Thoracic aorta (tissue), 2 donors: ENCODE data around the gene SLC44A5. TPM values are rescaled to one million over a fixed set of nuclear protein-coding genes. Genes with fewer than 3 reads are reported as not detected.

Experiments used
- ATAC-seq: fragments of 150-250 bp; one replicate; pipeline ENCODE4 v1.8.0; 2017; ENCODE audit warnings: low read depth; ENCODE audit not compliant: insufficient number of reproducible peaks, low FRiP score
- DNase-seq: peaks from one replicate; pipeline ENCODE4 v3.0.0-alpha.2; 2020; ENCODE audit warnings: low spot score
- H3K27ac ChIP-seq, 2 donors: fragments of 200-600 bp; sonication (generic); 1 replicate in 1 of 2; 2 replicates in 1 of 2; pipeline ENCODE4 v1.5.1; 2016; ENCODE audit warnings: mild to moderate bottlenecking in 2 of 2, moderate library complexity in 2 of 2
- H3K27me3 ChIP-seq: fragments of 200-600 bp; sonication (generic); replicated peaks from 2 replicates; pipeline ENCODE4 v1.6.0; 2016; ENCODE audit warnings: mild to moderate bottlenecking; ENCODE audit not compliant: insufficient read depth
- H3K36me3 ChIP-seq: fragments of 200-600 bp; sonication (generic); one replicate; pipeline ENCODE4 v1.5.1; 2016
- H3K4me1 ChIP-seq, 2 donors: fragments of 200-600 bp; sonication (generic); 1 replicate in 1 of 2; 2 replicates in 1 of 2; pipeline versions ENCODE4 v1.5.1 to v1.6.0; 2016; ENCODE audit warnings: low read depth in 2 of 2, mild to moderate bottlenecking in 1 of 2; ENCODE audit not compliant: control insufficient read depth in 1 of 2
- H3K4me3 ChIP-seq: fragments of 200-600 bp; sonication (generic); 2 replicates; pipeline ENCODE4 v1.5.1; 2016; ENCODE audit warnings: mild to moderate bottlenecking
- H3K9me3 ChIP-seq: fragments of 200-600 bp; sonication (generic); 2 replicates; pipeline ENCODE4 v1.5.1; 2016
- CTCF ChIP-seq: fragments of 200-600 bp; sonication (generic); IDR thresholded peaks from one replicate; pipeline ENCODE4 v1.5.1; 2019; ENCODE audit warnings: antibody characterized with exemption
- total RNA-seq, 2 donors: library from RNA; depleted of rRNA; stranded (reverse); fragments of >200 nt; gene quantifications; one replicate each; pipeline versions ENCODE4 v1.1.0 to v1.2.3, GENCODE V29; 2016

SLC44A5 gene
- total RNA-seq, 2 donors from 2014 or later: 0.28 to 0.68 TPM

- Histone ChIP-seq H3K4me3 (no peak overlapping the region), H3K27ac (no peak overlapping the region), H3K4me1 (no peaks in the 10 kb centered on the region), H3K27me3 (no peaks in the 10 kb centered on the region), H3K36me3 (no peaks in the 10 kb centered on the region), H3K9me3 (no peaks in the 10 kb centered on the region)
- no peak for TF ChIP-seq CTCF
- no peak for DNase-seq
- no peak for ATAC-seq
Observed at GRCh38 chr1:75461808-75462325, 149.0 kb downstream of the SLC44A5 start.

DNA sequence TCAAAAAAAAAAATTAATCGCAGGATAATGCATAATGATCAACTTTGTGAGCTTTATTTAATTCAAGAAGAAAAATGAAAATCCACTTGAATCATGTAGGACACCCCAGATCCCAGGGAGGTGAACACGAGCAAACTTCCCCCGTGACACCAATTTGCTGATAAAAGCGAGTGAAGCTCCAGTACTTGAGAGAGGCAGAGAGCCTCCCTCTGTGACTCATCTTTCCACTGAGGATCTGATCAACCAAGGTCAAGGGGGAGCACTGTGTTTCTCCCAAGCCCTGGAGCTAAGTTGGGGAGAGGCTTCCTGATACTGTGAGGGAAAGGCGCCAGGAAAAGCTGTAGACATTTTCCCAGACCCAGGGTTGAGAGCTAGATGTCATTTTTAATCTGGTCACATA is 160.9 kb downstream of the SLC44A5 start:
- no peak for DNase-seq
- Histone ChIP-seq H3K4me3 (no peak overlapping the region), H3K4me1 (no peaks in the 10 kb centered on the region), H3K9me3 (no peaks in the 10 kb centered on the region), H3K27ac (no peak overlapping the region), H3K27me3 (no peaks in the 10 kb centered on the region), H3K36me3 (no peaks in the 10 kb centered on the region)
- TF ChIP-seq CTCF: no peak
- ATAC-seq: no peak

DNA sequence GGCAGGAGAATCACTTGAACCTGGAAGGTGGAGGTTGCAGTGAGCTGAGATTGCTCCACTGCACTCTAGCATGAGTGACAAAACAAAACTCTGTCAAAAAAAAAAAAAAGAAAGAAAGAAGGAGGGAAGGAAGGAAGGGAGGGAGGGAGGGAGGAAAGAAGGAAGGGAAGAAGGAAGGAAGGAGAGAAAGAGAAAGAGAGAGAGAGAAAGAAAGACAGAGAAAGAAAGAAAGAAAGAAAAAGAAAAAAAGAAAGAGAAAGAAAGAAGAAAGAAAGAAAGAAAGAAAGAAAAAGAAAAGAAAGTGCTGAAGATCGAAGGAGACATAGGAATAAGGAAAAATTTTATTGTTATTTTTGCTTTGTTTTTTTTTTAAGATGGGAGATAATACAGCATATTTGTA is 166.7 kb downstream of the SLC44A5 start:
- no peaks in the 10 kb centered on the region for H3K36me3 ChIP-seq
- no peak overlapping the region for H3K27ac ChIP-seq
- H3K4me3 ChIP-seq: no peak overlapping the region
- no peak for DNase-seq
- H3K4me1 ChIP-seq: no peaks in the 10 kb centered on the region
- no peaks in the 10 kb centered on the region for H3K27me3 ChIP-seq
- ATAC-seq: no peak
- TF ChIP-seq CTCF: no peak
- H3K9me3 ChIP-seq: no peaks in the 10 kb centered on the region

DNA sequence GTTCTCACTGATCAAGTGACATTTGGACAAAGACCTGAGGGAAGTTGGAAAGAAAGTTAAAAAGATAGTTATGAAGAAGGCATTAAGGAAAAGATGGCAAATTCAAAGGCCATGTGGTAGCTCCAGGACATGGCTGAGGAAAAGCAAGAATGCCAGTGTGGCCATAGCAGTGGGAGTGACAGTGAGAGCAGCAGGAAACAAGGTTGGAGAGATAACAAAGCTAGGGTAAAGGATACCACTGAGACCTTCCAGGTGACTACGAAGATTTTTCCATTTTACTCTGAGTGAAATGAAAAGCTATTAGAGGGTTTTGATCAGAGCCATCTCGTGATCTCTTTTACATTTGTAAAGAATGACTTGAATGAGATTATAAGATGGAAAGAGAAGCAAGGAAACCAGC is 170.6 kb downstream of the SLC44A5 start:
- ATAC-seq (no peak), DNase-seq (no peak)
- Histone ChIP-seq H3K4me3 (no peak overlapping the region), H3K27me3 (no peaks in the 10 kb centered on the region), H3K27ac (no peak overlapping the region), H3K4me1 (no peaks in the 10 kb centered on the region), H3K9me3 (no peaks in the 10 kb centered on the region), H3K36me3 (no peaks in the 10 kb centered on the region)
- no peak for TF ChIP-seq CTCF

- Histone ChIP-seq H3K27ac (no peak overlapping the region), H3K4me1 (no peaks in the 10 kb centered on the region), H3K27me3 (no peaks in the 10 kb centered on the region), H3K36me3 (no peaks in the 10 kb centered on the region), H3K4me3 (no peak overlapping the region), H3K9me3 (no peaks in the 10 kb centered on the region)
- TF ChIP-seq CTCF: no peak
- DNase-seq (no peak), ATAC-seq (no peak)
Observed at GRCh38 chr1:75438355-75438754, 172.6 kb downstream of the SLC44A5 start.
